ENCODE data around the gene CAMTA1.

- TF ChIP-seq CTCF (IDR thresholded peaks at IDR 0.05; ENCODE audit: insufficient read depth, low read length, poor library complexity, severe bottlenecking) (no peak), EZH2phosphoT487 (conservative IDR thresholded peaks at IDR 0.05; ENCODE audit: low read length) (no peak)
These were observed 186.4 kb downstream of the CAMTA1 start for GRCh38 chr1:6971699-6972098.

Measured in SU-DHL-6 (cell line).